NT2/D1 (cell line): ENCODE results near the gene ARHGAP32.

Experiments
- DNase-seq: peaks from one replicate; pipeline ENCODE4 v3.0.0-alpha.2; 2011; ENCODE audit warnings: low read depth, low spot score
- H3K27me3 ChIP-seq: 2 replicates; pipeline ENCODE4 v1.6.0; 2011; ENCODE audit warnings: mild to moderate bottlenecking; ENCODE audit not compliant: insufficient read length, insufficient read depth
- H3K36me3 ChIP-seq: 2 replicates; pipeline ENCODE4 v1.6.1; 2011; ENCODE audit warnings: mild to moderate bottlenecking, low read length, mixed read lengths; ENCODE audit not compliant: insufficient read depth, insufficient read length
- H3K4me1 ChIP-seq: 2 replicates; pipeline ENCODE4 v1.5.1; 2011; ENCODE audit not compliant: insufficient read depth, insufficient read length
- H3K4me3 ChIP-seq: 2 replicates; pipeline ENCODE4 v1.5.1; 2011; ENCODE audit warnings: low read depth; ENCODE audit not compliant: insufficient read length
- H3K9ac ChIP-seq: 2 replicates; pipeline ENCODE4 v1.6.0; 2011; ENCODE audit warnings: low read depth; ENCODE audit not compliant: insufficient read length
- H3K9me3 ChIP-seq: 2 replicates; pipeline ENCODE4 v1.5.1; 2011; ENCODE audit warnings: mild to moderate bottlenecking, low read length; ENCODE audit not compliant: insufficient read depth
- SUZ12 ChIP-seq: IDR thresholded peaks from 2 replicates; pipeline ENCODE4 v1.6.1; 2011; ENCODE audit not compliant: insufficient read length, insufficient read depth; ENCODE audit errors: extremely low read depth
- YY1 ChIP-seq: IDR thresholded peaks from 2 replicates; pipeline ENCODE4 v1.6.1; 2011; ENCODE audit not compliant: insufficient read length, insufficient read depth
- ZNF274 ChIP-seq: IDR thresholded peaks from 2 replicates; pipeline ENCODE4 v1.6.1; 2011; ENCODE audit warnings: mild to moderate bottlenecking, low read depth, low read length

The ARHGAP32 gene

DNA sequence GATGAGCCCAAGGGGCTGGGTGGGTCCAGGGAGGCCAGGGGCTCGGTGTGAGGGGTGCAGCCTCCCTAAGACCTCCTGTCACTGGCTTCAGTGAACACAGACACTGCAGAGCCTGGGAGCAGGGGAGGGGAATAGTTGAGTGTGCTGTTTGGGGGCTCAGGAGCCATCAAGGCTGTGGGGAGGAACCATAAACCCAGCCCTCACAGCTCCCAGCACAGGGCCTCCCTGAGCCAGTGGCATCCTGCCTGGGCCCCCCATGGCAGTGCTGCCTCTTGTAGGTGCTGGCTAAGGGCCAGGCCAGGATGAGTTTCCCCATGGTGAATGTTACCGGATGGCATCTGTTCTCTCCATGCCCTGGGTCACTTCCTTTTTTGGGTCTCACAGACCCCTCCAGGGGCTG, 275.4 kb downstream of the ARHGAP32 start:
- peaks cover 4% of the 10 kb centered on the region; the same call in 1 of the 2 replicates for H3K9me3 ChIP-seq
- H3K4me1 ChIP-seq: no peaks in the 10 kb centered on the region
- no peaks in the 10 kb centered on the region for H3K27me3 ChIP-seq
- no peak for DNase-seq
- TF ChIP-seq SUZ12: no peak
- TF ChIP-seq YY1: no peak
- TF ChIP-seq ZNF274: no peak
- H3K9ac ChIP-seq: no peak overlapping the region
- H3K36me3 ChIP-seq: no peaks in the 10 kb centered on the region
- no peak overlapping the region for H3K4me3 ChIP-seq

DNA sequence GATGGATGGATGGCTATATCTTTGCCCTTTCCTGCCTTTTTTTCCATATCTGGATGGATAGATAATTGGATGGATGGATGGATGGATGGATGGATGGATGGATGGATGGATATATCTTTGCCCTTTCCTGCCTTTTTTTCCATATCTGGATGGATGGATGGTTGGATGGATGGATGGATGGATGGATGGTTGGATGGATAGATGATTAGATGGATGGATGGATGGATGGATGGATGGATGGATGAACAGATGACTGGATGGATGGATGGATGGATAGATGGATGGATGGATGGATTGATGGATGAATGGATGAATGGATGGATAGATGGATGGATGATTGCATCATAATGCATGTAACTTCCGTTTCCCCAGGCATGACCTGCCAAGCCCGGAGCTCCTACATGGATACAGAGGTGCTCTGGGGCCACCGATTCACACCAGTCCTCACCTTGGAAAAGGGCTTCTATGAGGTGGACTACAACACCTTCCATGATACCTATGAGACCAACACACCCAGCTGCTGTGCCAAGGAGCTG, 276.0 kb downstream of the ARHGAP32 start:
- H3K4me3 ChIP-seq: no peak overlapping the region
- H3K27me3 ChIP-seq: no peaks in the 10 kb centered on the region
- no peaks in the 10 kb centered on the region for H3K36me3 ChIP-seq
- TF ChIP-seq YY1 (no peak), ZNF274 (no peak), SUZ12 (no peak)
- H3K9ac ChIP-seq: no peak overlapping the region
- no peaks in the 10 kb centered on the region for H3K4me1 ChIP-seq
- H3K9me3 ChIP-seq: peaks cover 6% of the 10 kb centered on the region; the same call in 1 of the 2 replicates
- DNase-seq: no peak

DNA sequence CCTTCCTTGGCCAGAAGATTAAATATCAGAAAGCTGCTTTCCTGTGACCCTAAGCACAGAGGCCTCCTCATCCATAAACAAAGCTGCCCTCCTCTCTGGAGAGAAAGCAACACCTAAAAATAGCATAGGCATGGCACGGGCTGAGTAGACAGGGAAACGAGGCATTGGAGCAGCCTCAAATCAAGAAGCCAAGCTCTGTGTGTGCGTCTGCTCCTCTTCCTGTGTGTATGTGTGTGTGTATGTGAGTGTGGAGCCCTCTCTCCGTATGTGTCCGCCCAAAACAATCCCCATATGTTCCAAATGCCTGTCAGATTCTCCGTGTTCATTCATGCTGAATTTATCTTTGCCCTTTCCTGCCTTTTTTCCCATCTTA, 277.0 kb downstream of the ARHGAP32 start:
- Histone ChIP-seq H3K4me3 (no peak overlapping the region), H3K36me3 (no peaks in the 10 kb centered on the region), H3K27me3 (no peaks in the 10 kb centered on the region), H3K9ac (no peak overlapping the region), H3K4me1 (no peaks in the 10 kb centered on the region), H3K9me3 (peaks cover 6% of the 10 kb centered on the region; the same call in 1 of the 2 replicates)
- TF ChIP-seq YY1 (no peak), SUZ12 (no peak), ZNF274 (no peak)
- DNase-seq: no peak
